ENCODE data around the gene TNFAIP3. TPM values are rescaled to one million over a fixed set of nuclear protein-coding genes. Genes with fewer than 3 reads are reported as not detected.

The TNFAIP3 gene
- total and polyA plus RNA-seq, 2 experiments from 2014 or later, result 73.4 to 141 TPM

DNA sequence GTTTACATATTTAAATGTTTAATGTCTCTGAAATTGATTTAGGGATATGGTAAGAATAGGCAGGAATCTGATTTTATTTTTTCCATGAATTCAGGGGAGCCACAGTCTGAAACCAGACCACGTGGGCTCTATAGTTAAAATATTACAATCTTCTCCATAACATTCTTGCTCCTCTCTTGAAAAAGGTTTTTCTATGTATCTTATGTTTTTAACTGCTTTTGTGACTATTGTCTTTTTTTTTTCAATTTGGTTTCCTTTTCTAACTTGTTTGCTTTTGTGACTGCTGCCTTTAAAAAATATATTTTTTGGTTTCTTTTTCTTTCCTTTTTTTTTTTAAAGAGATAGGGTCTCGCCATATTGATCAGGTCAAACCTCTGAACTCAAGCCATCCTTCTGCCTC lies 40.1 kb downstream of the TNFAIP3 start:
- Histone ChIP-seq H4K20me1 (ENCODE audit: insufficient read depth, poor library complexity, severe bottlenecking) (no peaks in the 10 kb centered on the region), H3K27ac (no peak overlapping the region), H2AFZ (no peak overlapping the region), H3K27me3 (no peaks in the 10 kb centered on the region), H3K4me1 (ENCODE audit: insufficient read depth) (peaks cover 6% of the 10 kb centered on the region), H3K9me2 (replicated peaks; ENCODE audit: insufficient read depth) (no peaks in the 10 kb centered on the region), H3K9me3 (ENCODE audit: low read depth) (no peaks in the 10 kb centered on the region), H3K36me3 (replicated peaks; ENCODE audit: insufficient read depth, low read depth) (no peaks in the 10 kb centered on the region), H3K4me3 (no peak overlapping the region), H3K4me2 (no peak overlapping the region), H3K79me2 (no peaks in the 10 kb centered on the region)
- 87% methylated on average over 2 of the region's 2 CpGs for WGBS (ENCODE audit: low lambda C conversion rate, missing lambda C conversion rate)
- no peak for TF ChIP-seq EZH2phosphoT487 (IDR thresholded peaks at IDR 0.05; ENCODE audit: low read depth, severe bottlenecking, unreplicated experiment)
- no peak for DNase-seq (ENCODE audit: low spot score)

DNA sequence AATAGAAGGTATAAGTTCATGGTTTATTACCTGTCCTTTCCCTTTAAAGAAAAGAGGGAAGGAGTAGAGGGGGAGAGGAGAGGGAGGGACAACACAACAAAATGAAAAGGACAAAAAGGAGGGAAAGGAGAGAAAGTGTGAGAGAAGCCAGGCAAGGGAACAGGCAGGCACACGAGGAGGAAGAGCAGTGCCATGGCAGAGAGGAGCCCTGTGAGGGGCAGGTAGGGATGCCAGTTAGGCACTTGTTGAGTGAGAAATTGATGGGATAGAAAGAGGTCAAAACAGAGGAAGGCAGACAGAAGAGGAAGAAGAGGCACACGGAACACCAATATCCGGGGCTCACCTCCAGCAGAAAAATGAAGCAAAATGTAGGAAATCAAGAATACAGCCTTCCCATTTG lies 42.5 kb downstream of the TNFAIP3 start:
- TF ChIP-seq EZH2 (IDR thresholded peaks at IDR 0.05; ENCODE audit: borderline replicate concordance) (no peak), EZH2phosphoT487 (IDR thresholded peaks at IDR 0.05; ENCODE audit: low read depth, severe bottlenecking, unreplicated experiment) (no peak)
- TF ChIP-seq, protein P1, sequence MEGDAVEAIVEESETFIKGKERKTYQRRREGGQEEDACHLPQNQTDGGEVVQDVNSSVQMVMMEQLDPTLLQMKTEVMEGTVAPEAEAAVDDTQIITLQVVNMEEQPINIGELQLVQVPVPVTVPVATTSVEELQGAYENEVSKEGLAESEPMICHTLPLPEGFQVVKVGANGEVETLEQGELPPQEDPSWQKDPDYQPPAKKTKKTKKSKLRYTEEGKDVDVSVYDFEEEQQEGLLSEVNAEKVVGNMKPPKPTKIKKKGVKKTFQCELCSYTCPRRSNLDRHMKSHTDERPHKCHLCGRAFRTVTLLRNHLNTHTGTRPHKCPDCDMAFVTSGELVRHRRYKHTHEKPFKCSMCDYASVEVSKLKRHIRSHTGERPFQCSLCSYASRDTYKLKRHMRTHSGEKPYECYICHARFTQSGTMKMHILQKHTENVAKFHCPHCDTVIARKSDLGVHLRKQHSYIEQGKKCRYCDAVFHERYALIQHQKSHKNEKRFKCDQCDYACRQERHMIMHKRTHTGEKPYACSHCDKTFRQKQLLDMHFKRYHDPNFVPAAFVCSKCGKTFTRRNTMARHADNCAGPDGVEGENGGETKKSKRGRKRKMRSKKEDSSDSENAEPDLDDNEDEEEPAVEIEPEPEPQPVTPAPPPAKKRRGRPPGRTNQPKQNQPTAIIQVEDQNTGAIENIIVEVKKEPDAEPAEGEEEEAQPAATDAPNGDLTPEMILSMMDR (IDR thresholded peaks at IDR 0.05; ENCODE audit: poor library complexity), result no peak
- 97% methylated on average over 3 of the region's 3 CpGs for WGBS (ENCODE audit: low lambda C conversion rate, missing lambda C conversion rate)

DNA sequence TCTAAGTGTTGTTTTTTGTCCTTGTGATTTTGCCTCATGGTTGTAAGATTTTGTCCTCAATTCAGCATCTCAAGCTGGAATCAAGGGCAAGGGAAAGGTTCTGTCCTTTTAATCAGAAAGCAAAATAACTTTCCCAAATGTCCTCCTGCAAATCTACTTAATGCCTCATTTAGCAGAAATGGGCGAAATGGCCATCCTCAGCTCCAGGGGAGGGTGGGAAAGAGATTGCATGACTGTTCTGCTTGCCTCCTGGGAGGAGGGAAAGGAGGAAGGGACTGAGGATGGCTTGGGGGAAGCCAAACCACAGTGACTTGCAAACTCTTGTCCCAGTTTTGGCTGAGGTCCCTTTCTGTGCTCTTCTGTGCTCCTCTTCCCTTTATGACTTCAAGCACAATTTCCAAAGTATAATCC lies 43.4 kb downstream of the TNFAIP3 start:
- no peaks in the 10 kb centered on the region for H3K36me3 ChIP-seq (replicated peaks; ENCODE audit: insufficient read depth, low read depth)
- H3K9me2 ChIP-seq (replicated peaks; ENCODE audit: insufficient read depth), result no peaks in the 10 kb centered on the region
- H3K9me3 ChIP-seq (ENCODE audit: low read depth), result no peaks in the 10 kb centered on the region
- no peaks in the 10 kb centered on the region for H3K27me3 ChIP-seq
- no peak overlapping the region for H3K4me3 ChIP-seq
- no peak overlapping the region for H2AFZ ChIP-seq
- H4K20me1 ChIP-seq (ENCODE audit: insufficient read depth, poor library complexity, severe bottlenecking), result no peaks in the 10 kb centered on the region
- no peak overlapping the region for H3K27ac ChIP-seq
- no peak for DNase-seq (ENCODE audit: low spot score)
- no peaks in the 10 kb centered on the region for H3K79me2 ChIP-seq
- H3K4me1 ChIP-seq (ENCODE audit: insufficient read depth), result no peaks in the 10 kb centered on the region
- TF ChIP-seq, protein P1 (IDR thresholded peaks at IDR 0.05; ENCODE audit: poor library complexity), result no peak
- TF ChIP-seq EZH2 (IDR thresholded peaks at IDR 0.05; ENCODE audit: borderline replicate concordance), result no peak
- no peak for TF ChIP-seq EZH2phosphoT487 (IDR thresholded peaks at IDR 0.05; ENCODE audit: low read depth, severe bottlenecking, unreplicated experiment)
- H3K4me2 ChIP-seq, result no peak overlapping the region
- WGBS (ENCODE audit: low lambda C conversion rate, missing lambda C conversion rate), result 90% methylated on average over 1 of the region's 1 CpG

More for the DNA sequence above, 42.5 kb downstream of the TNFAIP3 start:
- no peak for DNase-seq (ENCODE audit: low spot score)
- H3K79me2 ChIP-seq, result no peaks in the 10 kb centered on the region
- no peaks in the 10 kb centered on the region for H3K36me3 ChIP-seq (replicated peaks; ENCODE audit: insufficient read depth, low read depth)
- no peak overlapping the region for H3K27ac ChIP-seq
- no peaks in the 10 kb centered on the region for H3K27me3 ChIP-seq
- no peaks in the 10 kb centered on the region for H3K9me2 ChIP-seq (replicated peaks; ENCODE audit: insufficient read depth)
- no peak overlapping the region for H2AFZ ChIP-seq
- H3K9me3 ChIP-seq (ENCODE audit: low read depth), result no peaks in the 10 kb centered on the region
- no peak overlapping the region for H3K4me2 ChIP-seq
- no peak overlapping the region for H3K4me3 ChIP-seq
- peaks cover 2% of the 10 kb centered on the region for H3K4me1 ChIP-seq (ENCODE audit: insufficient read depth)
- no peaks in the 10 kb centered on the region for H4K20me1 ChIP-seq (ENCODE audit: insufficient read depth, poor library complexity, severe bottlenecking)

DNA sequence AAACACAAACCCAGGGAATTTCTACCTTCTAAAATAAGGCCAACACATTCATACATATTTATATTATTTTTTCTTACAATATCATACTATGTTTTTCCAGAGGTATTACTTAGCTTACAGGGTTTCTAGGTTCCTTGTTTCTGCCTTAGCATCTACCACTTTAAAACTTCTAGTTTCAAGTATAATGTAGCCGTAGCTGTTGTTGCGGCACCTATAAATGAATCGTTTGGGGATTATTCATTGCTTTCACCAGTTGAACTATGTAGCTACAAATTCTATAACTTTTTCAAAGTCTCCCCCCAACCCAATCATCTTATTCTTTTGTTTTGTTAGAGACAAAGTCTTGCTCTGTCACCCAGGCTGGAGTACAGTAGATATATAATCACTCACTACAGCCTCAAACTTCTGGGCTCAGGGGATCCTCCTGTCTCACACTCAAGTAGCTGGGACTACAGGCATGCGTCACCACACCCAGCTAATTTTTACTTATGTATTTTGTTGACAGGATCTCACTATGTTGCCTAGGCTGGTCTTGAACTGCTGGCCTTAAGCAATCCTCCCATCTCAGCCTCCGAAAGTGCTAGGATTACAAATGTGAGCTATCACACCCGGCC lies 43.9 kb downstream of the TNFAIP3 start:
- WGBS (ENCODE audit: low lambda C conversion rate, missing lambda C conversion rate), result 94% methylated on average over 6 of the region's 6 CpGs
- Histone ChIP-seq H3K4me2 (no peak overlapping the region), H3K79me2 (no peaks in the 10 kb centered on the region), H3K27me3 (no peaks in the 10 kb centered on the region), H3K36me3 (replicated peaks; ENCODE audit: insufficient read depth, low read depth) (no peaks in the 10 kb centered on the region), H3K9me3 (ENCODE audit: low read depth) (no peaks in the 10 kb centered on the region), H4K20me1 (ENCODE audit: insufficient read depth, poor library complexity, severe bottlenecking) (no peaks in the 10 kb centered on the region), H3K9me2 (replicated peaks; ENCODE audit: insufficient read depth) (no peaks in the 10 kb centered on the region), H3K4me1 (ENCODE audit: insufficient read depth) (no peaks in the 10 kb centered on the region), H3K27ac (no peak overlapping the region), H3K4me3 (no peak overlapping the region), H2AFZ (no peak overlapping the region)
- TF ChIP-seq, protein P1 (IDR thresholded peaks at IDR 0.05; ENCODE audit: poor library complexity), result no peak
- no peak for TF ChIP-seq EZH2phosphoT487 (IDR thresholded peaks at IDR 0.05; ENCODE audit: low read depth, severe bottlenecking, unreplicated experiment)
- TF ChIP-seq EZH2 (IDR thresholded peaks at IDR 0.05; ENCODE audit: borderline replicate concordance), result no peak
- no peak for DNase-seq (ENCODE audit: low spot score)

Data from hepatocyte (in vitro differentiated cells).